HG03064 (cell line): ENCODE results near the gene FBXL14.
"Not testable (repeated sequence)": the region's sequence is repeated elsewhere in the genome, so short reads cannot be mapped to it uniquely, and the experiment has no call there.

ENCODE experiments used
- ATAC-seq: cut with Tn5 transposase; IDR thresholded peaks from one replicate; pipeline ENCODE4 v1.9.1; 2021; ENCODE audit warnings: low read depth; ENCODE audit not compliant: unreplicated experiment

The FBXL14 gene

GRCh38 chr12:1575408-1576401, 18.7 kb downstream of the FBXL14 start:
- no peak for ATAC-seq

- no peak for ATAC-seq
Measured at GRCh38 chr12:1574865-1575259, 19.5 kb downstream of the FBXL14 start.

- ATAC-seq, result no peak
Measured at GRCh38 chr12:1573960-1574864, 20.2 kb downstream of the FBXL14 start.

- no peak for ATAC-seq
Measured at GRCh38 chr12:1572731-1573130, 21.6 kb downstream of the FBXL14 start.

GRCh38 chr12:1567852-1568251, 26.5 kb downstream of the FBXL14 start:
- no peak for ATAC-seq

GRCh38 chr12:1566449-1567135, 27.8 kb downstream of the FBXL14 start:
- ATAC-seq, result no peak

- no peak for ATAC-seq
Measured at GRCh38 chr12:1565172-1565571, 29.2 kb downstream of the FBXL14 start.

GRCh38 chr12:1564067-1564466, 30.3 kb downstream of the FBXL14 start:
- no peak for ATAC-seq

GRCh38 chr12:1562813-1563407, 31.5 kb downstream of the FBXL14 start:
- no peak for ATAC-seq

GRCh38 chr12:1560704-1561103, 33.7 kb downstream of the FBXL14 start:
- ATAC-seq, result no peak

GRCh38 chr12:1559676-1560091, 34.7 kb downstream of the FBXL14 start:
- ATAC-seq, result no peak

- ATAC-seq, result not testable (repeated sequence)
Measured at GRCh38 chr12:1558108-1558507, 36.3 kb downstream of the FBXL14 start.

GRCh38 chr12:1553987-1554982, 40.1 kb downstream of the FBXL14 start:
- peak; percentile 96 for ATAC-seq

GRCh38 chr12:1553536-1553935, 40.8 kb downstream of the FBXL14 start:
- ATAC-seq, result no peak

- no peak for ATAC-seq
Measured at GRCh38 chr12:1552911-1553491, 41.4 kb downstream of the FBXL14 start.

GRCh38 chr12:1552171-1552570, 42.2 kb downstream of the FBXL14 start:
- no peak for ATAC-seq

GRCh38 chr12:1551496-1551895, 42.9 kb downstream of the FBXL14 start:
- no peak for ATAC-seq

- ATAC-seq, result no peak
Measured at GRCh38 chr12:1546931-1547640, 47.3 kb downstream of the FBXL14 start.
